HK-2 (cell line): Measurements from ENCODE around the gene UBC.

ENCODE experiments used
- DNase-seq: peaks from one replicate; pipeline ENCODE4 v3.0.0-alpha.2; 2018; ENCODE audit not compliant: unreplicated experiment

UBC gene

GRCh38 chr12:124914392-124915238, at the start of gene UBC:
UBC (minus strand) TSS chr12:124914650; CDS start chr12:124913771, 879 bp downstream.
- peak; percentile 89 for DNase-seq

DNA sequence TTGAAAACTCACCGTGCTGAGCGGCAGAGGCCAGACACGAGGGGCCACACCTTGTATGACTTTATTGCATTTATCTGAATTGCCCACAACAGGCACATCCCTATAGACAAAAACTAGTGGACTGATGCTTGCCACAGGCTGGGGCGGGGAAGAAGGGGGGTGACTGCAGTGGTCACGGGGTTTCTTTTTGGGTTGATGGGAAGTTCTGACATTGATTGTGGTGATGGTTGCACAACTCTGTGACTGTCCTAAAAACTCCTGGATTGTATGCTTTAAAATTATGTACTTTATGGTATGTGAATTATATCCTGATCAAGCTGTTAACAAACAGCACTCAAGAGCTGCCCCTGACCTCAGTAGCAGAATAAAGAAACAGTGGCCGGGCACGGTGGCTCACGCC, 48.8 kb upstream of the UBC start:
- DNase-seq = no peak

DNA sequence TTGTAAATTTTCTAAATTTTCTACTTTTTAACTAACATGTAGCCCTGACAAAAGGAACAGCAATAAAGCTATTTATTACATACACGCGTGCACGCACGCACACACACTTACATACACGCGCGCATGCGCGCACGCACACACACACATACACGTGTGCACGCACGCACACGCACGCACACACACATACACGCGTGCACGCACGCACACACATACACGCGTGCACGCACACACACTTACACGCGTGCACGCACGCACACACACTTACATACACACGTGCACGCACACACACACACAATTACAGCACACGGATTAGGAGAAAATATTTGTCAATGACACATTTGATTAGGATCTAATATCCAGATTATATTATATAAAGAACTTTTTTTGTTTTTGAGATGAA, 46.6 kb upstream of the UBC start:
- DNase-seq = no peak

DNA sequence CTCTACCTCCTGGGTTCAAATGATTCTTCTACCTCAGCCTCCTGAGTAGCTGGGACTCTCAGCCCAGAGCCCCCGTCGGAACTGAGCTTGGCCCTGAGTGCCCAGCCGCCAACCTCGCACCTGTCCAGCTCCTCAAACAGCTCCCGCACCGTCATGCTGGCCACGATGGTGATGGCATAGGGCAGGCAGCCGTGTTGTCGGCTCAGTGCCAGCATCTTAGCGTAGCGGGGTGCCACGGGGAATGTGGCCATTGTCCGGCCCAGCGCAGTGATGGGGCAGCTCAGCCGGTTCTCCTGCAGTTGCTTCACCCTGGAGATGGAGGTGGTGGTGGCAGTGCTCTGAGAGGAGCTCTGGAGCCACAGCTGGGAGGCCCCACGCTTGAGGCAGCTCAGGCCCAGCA, 42.1 kb upstream of the UBC start:
- DNase-seq = no peak

- no peak for DNase-seq
These were observed 40.3 kb upstream of the UBC start for GRCh38 chr12:124954771-124955170.

GRCh38 chr12:124953689-124954405, 39.4 kb upstream of the UBC start:
- no peak for DNase-seq

DNA sequence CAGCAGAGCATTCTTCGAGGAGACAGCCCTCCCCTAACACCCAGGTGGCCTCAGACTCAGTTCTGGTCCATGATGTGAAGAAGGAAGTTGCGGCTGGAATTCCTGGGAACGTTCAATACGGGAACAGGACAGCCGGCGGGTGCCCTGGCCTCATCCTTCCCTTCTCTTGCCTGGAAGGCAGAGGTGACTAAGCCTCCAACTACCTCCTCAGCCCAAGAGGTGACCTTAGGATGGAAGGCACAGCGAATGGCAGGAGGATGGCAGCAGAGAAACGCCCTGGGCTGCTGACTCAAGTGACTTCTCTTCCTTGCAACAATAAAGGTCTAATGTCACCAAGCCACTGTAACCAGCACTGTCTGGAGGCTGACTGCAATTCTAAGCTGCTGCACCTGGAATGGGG, 38.4 kb upstream of the UBC start:
- DNase-seq = no peak

GRCh38 chr12:124952295-124952694, 37.8 kb upstream of the UBC start:
- DNase-seq = no peak

DNA sequence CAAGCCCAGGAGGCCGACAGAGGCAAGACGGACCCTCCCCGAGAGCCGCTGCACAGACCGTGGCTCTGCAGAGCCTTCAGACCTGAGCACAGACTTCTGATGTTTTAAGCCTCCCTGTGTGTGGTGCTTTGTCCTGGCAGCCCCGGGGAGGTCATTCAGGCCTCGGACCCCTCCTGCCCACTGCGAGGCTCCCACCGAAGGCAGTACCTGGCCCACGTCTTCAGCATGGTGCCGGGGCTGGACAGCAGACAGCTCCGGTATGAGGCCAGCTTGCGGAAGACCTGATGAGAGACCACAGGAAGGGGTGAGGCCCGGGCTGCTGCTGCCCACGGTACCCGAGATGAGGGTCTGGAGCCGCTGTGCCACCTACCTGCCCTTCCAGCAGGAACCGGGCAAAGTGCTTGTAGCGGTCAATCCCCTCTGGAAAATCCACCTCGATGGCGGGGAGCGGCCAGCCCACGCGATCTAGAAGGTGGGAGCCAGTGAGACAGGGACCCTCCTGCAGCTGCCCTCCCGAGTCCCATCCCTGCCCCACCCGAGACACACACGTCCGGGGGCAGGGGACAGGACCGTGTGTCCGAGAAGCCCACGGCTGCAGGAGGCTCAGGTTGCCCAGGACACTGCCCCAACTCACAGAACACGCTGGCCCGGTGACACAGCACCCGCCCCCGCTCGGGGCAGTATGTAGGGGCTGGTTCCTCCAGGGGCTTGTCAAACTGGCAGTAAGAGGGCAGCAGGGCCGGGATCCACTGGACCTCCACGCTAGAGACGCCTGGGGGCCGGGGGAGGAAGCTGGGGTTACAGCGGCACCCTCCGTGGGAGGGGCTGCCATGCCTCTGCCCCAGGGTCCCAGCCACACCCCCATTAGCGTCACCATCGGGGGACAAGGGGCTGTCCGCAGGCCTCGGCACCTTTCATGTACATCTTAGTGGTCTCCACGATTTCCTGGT, 35.6 kb upstream of the UBC start:
- no peak for DNase-seq

- no peak for DNase-seq
These were observed 34.6 kb upstream of the UBC start for GRCh38 chr12:124949066-124949465.

DNA sequence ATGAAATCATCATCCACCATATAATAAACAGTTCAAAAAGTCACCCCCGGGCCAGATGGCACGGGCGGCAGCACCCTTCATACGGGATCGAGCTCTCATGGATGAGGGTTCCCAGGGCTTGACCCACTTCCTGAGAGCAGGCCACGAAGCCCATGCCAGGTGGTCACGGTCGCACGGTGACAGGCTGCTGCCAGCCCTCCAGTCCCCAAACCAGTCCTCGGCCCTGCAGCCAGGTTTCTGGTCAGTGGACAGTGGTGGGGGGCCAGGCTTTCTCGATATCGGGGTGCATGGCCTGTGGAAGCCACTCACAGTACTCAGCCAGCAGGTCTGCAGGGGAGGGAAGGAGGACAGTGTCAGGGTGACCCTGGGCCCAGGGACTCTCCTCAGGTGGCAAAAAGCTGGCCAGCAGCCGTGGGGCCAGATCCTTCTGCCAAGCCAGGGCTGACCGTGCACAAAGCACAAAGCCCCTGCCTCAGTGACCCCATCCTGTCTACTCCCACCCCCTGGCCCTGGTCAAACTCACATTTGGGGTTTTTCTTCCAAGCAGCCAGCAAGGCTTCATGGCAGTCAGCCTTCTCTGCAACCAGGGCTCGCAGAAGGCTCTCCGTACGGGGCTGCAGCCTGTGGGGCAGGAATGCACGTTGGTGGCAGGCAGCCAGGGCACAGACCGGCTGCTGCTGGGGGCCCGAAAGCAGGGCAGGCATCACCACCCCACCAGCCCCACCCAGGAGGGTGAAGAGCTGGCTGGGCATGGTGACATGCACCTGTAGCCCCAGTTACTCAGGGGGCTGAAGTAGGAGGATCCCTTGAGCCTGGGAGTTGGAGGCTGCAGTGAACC, 33.3 kb upstream of the UBC start:
- DNase-seq = no peak

DNA sequence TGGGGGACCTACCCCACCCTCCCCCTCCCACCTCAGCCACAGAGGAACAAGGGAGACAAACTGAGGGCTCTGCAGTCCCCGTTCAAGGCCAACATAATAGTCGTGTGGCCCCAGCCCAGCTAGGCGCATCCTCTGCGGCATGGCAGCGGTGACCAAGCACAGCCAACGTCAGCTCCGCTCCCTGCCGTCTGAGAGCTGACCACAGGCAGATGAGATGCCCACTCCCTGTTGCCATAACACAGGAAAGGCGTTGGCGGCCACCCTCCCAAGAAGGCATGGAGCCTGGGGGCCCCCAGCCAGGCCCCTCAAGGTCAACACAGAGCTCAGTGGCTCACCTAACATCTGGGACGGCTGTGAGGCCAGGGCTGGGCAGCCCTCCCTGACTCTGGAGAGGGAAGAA, 32.6 kb upstream of the UBC start:
- DNase-seq = no peak

DNA sequence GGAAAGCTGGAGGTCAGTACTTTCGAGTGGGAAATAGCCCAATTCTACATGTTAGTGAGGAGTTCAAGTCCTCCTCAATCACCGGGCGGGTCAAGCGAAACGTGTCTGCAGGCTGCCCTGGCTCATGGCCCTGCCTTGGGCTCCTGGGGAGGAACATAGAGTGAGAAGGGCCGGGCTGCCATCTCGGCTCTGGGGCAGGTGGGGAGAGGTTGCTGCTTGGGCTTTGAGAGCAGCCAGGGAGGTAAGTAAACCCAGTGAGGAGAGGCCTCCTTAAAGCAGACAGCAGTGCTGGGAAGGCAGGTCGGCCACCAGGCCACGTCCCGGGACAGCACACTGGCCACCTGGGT, 32.0 kb upstream of the UBC start:
- no peak for DNase-seq

DNA sequence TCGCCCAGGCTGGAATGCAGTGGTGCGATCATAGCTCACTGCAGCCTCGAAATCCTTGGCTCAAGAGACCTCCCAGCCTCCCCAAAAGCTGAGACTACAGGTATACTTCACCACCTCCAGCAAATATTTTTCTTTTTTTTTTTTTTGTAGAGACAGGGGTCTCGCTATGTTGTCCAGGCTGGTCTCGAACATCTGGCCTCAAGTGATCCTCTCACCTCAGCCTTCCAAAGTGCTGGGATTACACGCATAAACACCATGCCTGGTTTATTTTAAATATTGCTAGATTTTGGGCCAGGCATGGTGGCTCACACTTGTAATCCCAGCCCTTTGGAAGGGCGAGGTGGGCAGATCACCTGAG, 26.7 kb upstream of the UBC start:
- no peak for DNase-seq

GRCh38 chr12:124940393-124941169, 26.1 kb upstream of the UBC start:
- peak; percentile 92 for DNase-seq

DNA sequence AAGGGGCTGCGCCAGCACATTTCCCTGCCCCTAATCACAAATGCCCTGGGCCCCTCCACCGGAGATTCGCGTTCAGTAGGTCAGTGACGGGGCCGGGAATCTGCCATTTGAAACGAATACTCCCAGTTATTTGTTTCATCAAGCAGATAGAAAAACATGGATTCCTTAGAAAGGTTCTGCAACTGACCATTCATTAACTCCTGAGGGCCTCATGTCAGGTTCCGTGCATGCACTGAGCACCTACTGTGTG, 25.6 kb upstream of the UBC start:
- DNase-seq = no peak

GRCh38 chr12:124939421-124940142, 25.1 kb upstream of the UBC start:
- peak; percentile 95 for DNase-seq

DNA sequence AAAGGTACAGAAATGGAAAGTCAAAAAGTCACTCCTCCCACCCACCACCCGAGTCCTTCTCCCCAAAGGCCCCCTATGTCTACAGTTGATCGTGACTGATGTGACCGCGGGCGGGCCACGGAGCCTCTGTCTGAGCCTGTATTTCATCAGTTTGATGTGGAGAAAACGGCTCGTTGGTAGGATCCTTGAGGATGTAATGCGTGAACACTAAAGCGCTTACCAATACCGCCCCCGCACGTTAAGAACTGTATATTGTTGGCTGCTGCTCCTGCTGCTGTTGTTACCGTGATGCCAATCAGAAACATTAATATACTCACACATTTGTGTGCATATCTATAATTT, 24.6 kb upstream of the UBC start:
- DNase-seq = peak; percentile 74

GRCh38 chr12:124938587-124938986, 24.1 kb upstream of the UBC start:
- DNase-seq = peak; percentile 57

- DNase-seq = no peak
These were observed 23.7 kb upstream of the UBC start for GRCh38 chr12:124938108-124938507.
